Activated T-helper 17 cell treated with anti-CD3 and anti-CD28 coated beads, Interleukin-2, amount 50 U/mL, for 72 hours (primary cell): ENCODE measurements around the gene SIRT7. TPM values are rescaled to one million over a fixed set of nuclear protein-coding genes. Genes with fewer than 3 reads are reported as not detected.

Experiments
- ATAC-seq: fragments of 150-1000 bp; cut with Tn5 transposase; replicated peaks from 2 replicates; pipeline ENCODE4 v1.10.0; 2021; ENCODE audit warnings: mild to moderate bottlenecking, moderate library complexity
- H3K27ac Mint-ChIP-seq: one replicate; pipeline ENCODE4 v1.8.0; 2022; ENCODE audit warnings: mixed read lengths
- H3K27me3 Mint-ChIP-seq: one replicate; pipeline ENCODE4 v1.8.0; 2022; ENCODE audit warnings: mixed read lengths
- H3K36me3 Mint-ChIP-seq: one replicate; pipeline ENCODE4 v1.8.0; 2022; ENCODE audit warnings: low read depth, mild to moderate bottlenecking, mixed read lengths
- H3K4me1 Mint-ChIP-seq: one replicate; pipeline ENCODE4 v1.8.0; 2022; ENCODE audit warnings: mixed read lengths
- H3K4me3 Mint-ChIP-seq: one replicate; pipeline ENCODE4 v1.8.0; 2022; ENCODE audit warnings: mild to moderate bottlenecking, mixed read lengths
- H3K9me3 Mint-ChIP-seq: one replicate; pipeline ENCODE4 v1.8.0; 2022; ENCODE audit warnings: mixed read lengths
- total RNA-seq, 2 donors: library from RNA; stranded (reverse); gene quantifications; one replicate each; pipeline ENCODE4 v1.2.3, GENCODE V29; 2022

Gene SIRT7
- total RNA-seq, 2 donors from 2014 or later = 41.3 to 47.5 TPM

GRCh38 chr17:81930142-81931125 is 12.5 kb upstream of the SIRT7 start:
- H3K27ac Mint-ChIP-seq = no peak overlapping the region
- peaks cover 7% of the 10 kb centered on the region for H3K4me1 Mint-ChIP-seq
- H3K4me3 Mint-ChIP-seq = no peak overlapping the region
- peaks cover 24% of the 10 kb centered on the region for H3K36me3 Mint-ChIP-seq
- H3K27me3 Mint-ChIP-seq = no peaks in the 10 kb centered on the region
- no peak for ATAC-seq
- H3K9me3 Mint-ChIP-seq = no peaks in the 10 kb centered on the region

- H3K4me3 Mint-ChIP-seq = peak overlapping the region; percentile 53
- no peaks in the 10 kb centered on the region for H3K27me3 Mint-ChIP-seq
- H3K4me1 Mint-ChIP-seq = peaks cover 7% of the 10 kb centered on the region
- no peak for ATAC-seq
- no peaks in the 10 kb centered on the region for H3K9me3 Mint-ChIP-seq
- peaks cover 24% of the 10 kb centered on the region for H3K36me3 Mint-ChIP-seq
- H3K27ac Mint-ChIP-seq = no peak overlapping the region
Measured at GRCh38 chr17:81929253-81930141, 11.5 kb upstream of the SIRT7 start.

- Mint-ChIP-seq H3K36me3 (peaks cover 18% of the 10 kb centered on the region), H3K27ac (no peak overlapping the region), H3K27me3 (no peaks in the 10 kb centered on the region), H3K4me3 (peak overlapping the region; percentile 53), H3K9me3 (no peaks in the 10 kb centered on the region), H3K4me1 (peaks cover 7% of the 10 kb centered on the region)
- no peak for ATAC-seq
Measured at GRCh38 chr17:81928544-81929252, 10.7 kb upstream of the SIRT7 start.

GRCh38 chr17:81927653-81928543 is 9.9 kb upstream of the SIRT7 start, which contains the start of gene MAFG:
MAFG (minus strand) TSS chr17:81927735; CDS start chr17:81923185, 4,550 bp downstream.
- ATAC-seq = peak; percentile 70
- no peaks in the 10 kb centered on the region for H3K27me3 Mint-ChIP-seq
- peak within 1 kb of the TSS; percentile 92 for H3K4me3 Mint-ChIP-seq
- peaks cover 7% of the 10 kb centered on the region for H3K4me1 Mint-ChIP-seq
- peak within 1 kb of the TSS; percentile 94 for H3K27ac Mint-ChIP-seq
- peaks cover 12% of the 10 kb centered on the region for H3K36me3 Mint-ChIP-seq
- H3K9me3 Mint-ChIP-seq = no peaks in the 10 kb centered on the region

GRCh38 chr17:81927152-81927652 is 9.2 kb upstream of the SIRT7 start:
- H3K36me3 Mint-ChIP-seq = peaks cover 12% of the 10 kb centered on the region
- peak overlapping the region; percentile 92 for H3K4me3 Mint-ChIP-seq
- peaks cover 7% of the 10 kb centered on the region for H3K4me1 Mint-ChIP-seq
- no peak overlapping the region for H3K27ac Mint-ChIP-seq
- no peaks in the 10 kb centered on the region for H3K9me3 Mint-ChIP-seq
- H3K27me3 Mint-ChIP-seq = no peaks in the 10 kb centered on the region
- peak; percentile 5 for ATAC-seq

GRCh38 chr17:81926451-81927151 is 8.6 kb upstream of the SIRT7 start:
- H3K27ac Mint-ChIP-seq = peak overlapping the region; percentile 94
- peaks cover 7% of the 10 kb centered on the region for H3K4me1 Mint-ChIP-seq
- peaks cover 18% of the 10 kb centered on the region for H3K36me3 Mint-ChIP-seq
- H3K9me3 Mint-ChIP-seq = no peaks in the 10 kb centered on the region
- no peaks in the 10 kb centered on the region for H3K27me3 Mint-ChIP-seq
- peak; percentile 43 for ATAC-seq
- peak overlapping the region; percentile 92 for H3K4me3 Mint-ChIP-seq

- H3K27me3 Mint-ChIP-seq = no peaks in the 10 kb centered on the region
- peaks cover 7% of the 10 kb centered on the region for H3K4me1 Mint-ChIP-seq
- no peaks in the 10 kb centered on the region for H3K9me3 Mint-ChIP-seq
- H3K27ac Mint-ChIP-seq = peak overlapping the region; percentile 94
- H3K4me3 Mint-ChIP-seq = peak overlapping the region; percentile 92
- no peak for ATAC-seq
- peaks cover 24% of the 10 kb centered on the region for H3K36me3 Mint-ChIP-seq
Measured at GRCh38 chr17:81925860-81926450, 8.0 kb upstream of the SIRT7 start.

- Mint-ChIP-seq H3K9me3 (no peaks in the 10 kb centered on the region), H3K4me3 (peak overlapping the region; percentile 92), H3K4me1 (peaks cover 7% of the 10 kb centered on the region), H3K27ac (peak overlapping the region; percentile 77), H3K27me3 (no peaks in the 10 kb centered on the region), H3K36me3 (peaks cover 33% of the 10 kb centered on the region)
- ATAC-seq = no peak
Measured at GRCh38 chr17:81924557-81925532, 6.9 kb upstream of the SIRT7 start.

GRCh38 chr17:81923302-81924260 is 5.6 kb upstream of the SIRT7 start:
- no peaks in the 10 kb centered on the region for H3K9me3 Mint-ChIP-seq
- ATAC-seq = no peak
- H3K27ac Mint-ChIP-seq = peak overlapping the region; percentile 77
- H3K36me3 Mint-ChIP-seq = peaks cover 45% of the 10 kb centered on the region
- no peaks in the 10 kb centered on the region for H3K27me3 Mint-ChIP-seq
- H3K4me1 Mint-ChIP-seq = peaks cover 7% of the 10 kb centered on the region
- H3K4me3 Mint-ChIP-seq = peak overlapping the region; percentile 92

GRCh38 chr17:81922566-81923301 is 4.8 kb upstream of the SIRT7 start:
- H3K4me1 Mint-ChIP-seq = peaks cover 7% of the 10 kb centered on the region
- ATAC-seq = no peak
- peaks cover 54% of the 10 kb centered on the region for H3K36me3 Mint-ChIP-seq
- H3K27me3 Mint-ChIP-seq = no peaks in the 10 kb centered on the region
- no peak overlapping the region for H3K4me3 Mint-ChIP-seq
- H3K9me3 Mint-ChIP-seq = no peaks in the 10 kb centered on the region
- H3K27ac Mint-ChIP-seq = no peak overlapping the region
